Mammary epithelial cell (primary cell): ENCODE data around the gene DSCAM.

Experiments used
- EZH2 ChIP-seq: IDR thresholded peaks from 2 replicates; pipeline ENCODE4 v1.6.1; 2012; ENCODE audit warnings: low read length, inconsistent platforms, borderline replicate concordance
- TF ChIP-seq, protein P1 (sequence below), 2 donors: IDR thresholded peaks in 1 of 2; conservative IDR thresholded peaks in 1 of 2; 2 replicates each; pipeline ENCODE4 v1.5.1; 2011 to 2012; ENCODE audit warnings: inconsistent platforms in 2 of 2, low read length in 2 of 2, mild to moderate bottlenecking in 2 of 2, control low read depth in 1 of 2, low read depth in 1 of 2; ENCODE audit not compliant: insufficient read depth in 1 of 2; ENCODE audit errors: extremely low read depth in 1 of 2

DNA sequence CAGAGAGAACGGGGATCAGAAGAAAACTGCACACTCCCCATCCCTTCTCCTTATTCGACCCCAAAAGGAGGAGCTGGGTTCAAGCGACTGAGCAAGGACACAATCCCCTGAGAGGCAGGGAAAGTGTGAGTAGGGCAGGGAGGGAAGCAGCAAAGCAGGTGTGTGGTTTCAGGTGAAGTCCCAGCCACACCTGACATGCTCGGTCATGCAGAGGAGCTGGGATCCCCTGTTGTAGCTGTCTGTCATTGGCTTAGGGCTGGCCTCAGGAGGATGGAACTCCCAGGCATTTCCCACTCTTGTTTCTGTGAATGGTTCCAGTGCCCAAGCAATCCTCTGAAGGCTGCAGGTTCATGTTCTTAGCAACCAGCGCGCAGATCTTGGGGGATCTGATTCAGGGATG, 150.7 kb downstream of the DSCAM start:
- TF ChIP-seq, protein P1, sequence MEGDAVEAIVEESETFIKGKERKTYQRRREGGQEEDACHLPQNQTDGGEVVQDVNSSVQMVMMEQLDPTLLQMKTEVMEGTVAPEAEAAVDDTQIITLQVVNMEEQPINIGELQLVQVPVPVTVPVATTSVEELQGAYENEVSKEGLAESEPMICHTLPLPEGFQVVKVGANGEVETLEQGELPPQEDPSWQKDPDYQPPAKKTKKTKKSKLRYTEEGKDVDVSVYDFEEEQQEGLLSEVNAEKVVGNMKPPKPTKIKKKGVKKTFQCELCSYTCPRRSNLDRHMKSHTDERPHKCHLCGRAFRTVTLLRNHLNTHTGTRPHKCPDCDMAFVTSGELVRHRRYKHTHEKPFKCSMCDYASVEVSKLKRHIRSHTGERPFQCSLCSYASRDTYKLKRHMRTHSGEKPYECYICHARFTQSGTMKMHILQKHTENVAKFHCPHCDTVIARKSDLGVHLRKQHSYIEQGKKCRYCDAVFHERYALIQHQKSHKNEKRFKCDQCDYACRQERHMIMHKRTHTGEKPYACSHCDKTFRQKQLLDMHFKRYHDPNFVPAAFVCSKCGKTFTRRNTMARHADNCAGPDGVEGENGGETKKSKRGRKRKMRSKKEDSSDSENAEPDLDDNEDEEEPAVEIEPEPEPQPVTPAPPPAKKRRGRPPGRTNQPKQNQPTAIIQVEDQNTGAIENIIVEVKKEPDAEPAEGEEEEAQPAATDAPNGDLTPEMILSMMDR (conservative IDR thresholded peaks at IDR 0.05 in 1 of 2, IDR thresholded peaks at IDR 0.05 in 1 of 2; ENCODE audit: extremely low read depth in 1 of 2, insufficient read depth in 1 of 2, low read depth in 1 of 2, low read length in 2 of 2), result no peak
- no peak for TF ChIP-seq EZH2
